HepG2 (cell line): Measurements from ENCODE around the gene FOXE3. TPM values are rescaled to one million over a fixed set of nuclear protein-coding genes. Genes with fewer than 3 reads are reported as not detected.

Experiments used
- ATAC-seq: fragments of 200-7000 bp; cut with Tn5 transposase; 3 replicates; pipeline ENCODE4 v1.9.1; 2020; ENCODE audit warnings: mild to moderate bottlenecking, moderate library complexity
- BruUV-seq: library from RNA; stranded (reverse); fragments of 400-500 nt; replicated peaks from 2 replicates; lab custom pipeline; 2021; lab: Mats Ljungman, UMichigan
- CTCF ChIA-PET: fragments of 300-600 bp; formaldehyde crosslinking; extraction: SDS; loops from one replicate; lab custom pipeline; 2021; ENCODE audit warnings: low total read pairs, inconsistent platforms, low intra/inter-chr PET ratio; lab: Yijun Ruan, JAX
- POLR2A ChIA-PET: fragments of 350-600 bp; sonication (Branson Sonifier 250); formaldehyde crosslinking; loops from one replicate; lab custom pipeline; 2020; ENCODE audit warnings: antibody characterized with exemption, inconsistent platforms; lab: Yijun Ruan, JAX
- DNase-seq: peaks from one replicate; pipeline ENCODE4 v3.0.0-alpha.2; 2015; ENCODE audit warnings: low spot score
- FAIRE-seq: peaks from 3 replicates; lab custom pipeline; 2011; peaks lifted over from hg19 to GRCh38; lab: Jason Lieb, UNC
- H2AFZ ChIP-seq: one replicate; pipeline ENCODE4 v1.6.1; 2011; ENCODE audit warnings: low read length, inconsistent platforms
- H3K27ac ChIP-seq: fragments of 300-600 bp; 3 replicates; pipeline ENCODE4 v1.8.0; 2011; ENCODE audit warnings: mixed run types, mild to moderate bottlenecking, mixed read lengths, low read length, inconsistent platforms; ENCODE audit not compliant: insufficient read depth; ENCODE audit errors: extremely low read length
- H3K27me3 ChIP-seq, 2 experiments: fragments of 200-600 bp in 1 of 2; 2 replicates in 1 of 2; 3 replicates in 1 of 2; pipeline versions ENCODE4 v1.6.0 to v1.8.0; 2011; ENCODE audit warnings: low read length in 2 of 2, mild to moderate bottlenecking in 2 of 2, moderate library complexity in 2 of 2, inconsistent platforms in 1 of 2; ENCODE audit not compliant: insufficient read depth in 2 of 2, control insufficient read depth in 1 of 2
- H3K36me3 ChIP-seq, 2 experiments: fragments of 200-600 bp in 1 of 2; replicated peaks in 1 of 2; 2 replicates in 1 of 2; 3 replicates in 1 of 2; pipeline versions ENCODE4 v1.5.1 to v1.8.0; 2011; ENCODE audit warnings: low read length in 2 of 2, inconsistent platforms in 1 of 2; ENCODE audit not compliant: insufficient read depth in 2 of 2, control insufficient read depth in 1 of 2
- H3K4me1 ChIP-seq: 2 replicates; pipeline ENCODE4 v1.5.1; 2012; ENCODE audit warnings: low read length, inconsistent platforms; ENCODE audit not compliant: insufficient read depth
- H3K4me2 ChIP-seq: 2 replicates; pipeline ENCODE4 v1.6.0; 2011; ENCODE audit warnings: low read depth, low read length, inconsistent platforms
- H3K4me3 ChIP-seq, 3 experiments: fragments of 200-600 bp in 1 of 3; sonication (generic), shearing (Covaris generic) in 1 of 3; replicated peaks in 1 of 3; 2 replicates each; pipeline ENCODE4 v1.5.1; 2011 to 2016; ENCODE audit warnings: low read length in 3 of 3, inconsistent platforms in 2 of 3, low read depth in 2 of 3, mild to moderate bottlenecking in 2 of 3, control low read depth in 1 of 3, mixed read lengths in 1 of 3; ENCODE audit not compliant: insufficient read depth in 1 of 3
- H3K79me2 ChIP-seq: one replicate; pipeline ENCODE4 v1.6.1; 2011; ENCODE audit warnings: low read length, inconsistent platforms; ENCODE audit not compliant: insufficient read depth
- H3K9ac ChIP-seq: 2 replicates; pipeline ENCODE4 v1.6.0; 2011; ENCODE audit warnings: mild to moderate bottlenecking, low read depth, low read length, inconsistent platforms; ENCODE audit not compliant: insufficient read depth
- H3K9me3 ChIP-seq: 2 replicates; pipeline ENCODE4 v1.5.1; 2012; ENCODE audit warnings: mild to moderate bottlenecking, low read length
- H4K20me1 ChIP-seq: 2 replicates; pipeline ENCODE4 v1.6.0; 2011; ENCODE audit warnings: inconsistent platforms, mild to moderate bottlenecking, low read length, moderate library complexity; ENCODE audit not compliant: insufficient read depth
- ATF7-NPFF ChIP-seq: sonication (generic); formaldehyde crosslinking; IDR thresholded peaks from 2 replicates; pipeline ENCODE4 v1.8.1; 2023; ENCODE audit warnings: mild to moderate bottlenecking, low read depth, missing genetic modification reagents, moderate library complexity
- HMGA1 ChIP-seq: sonication (generic); formaldehyde crosslinking; conservative IDR thresholded peaks from 2 replicates; pipeline ENCODE4 v1.4.0; 2020; ENCODE audit warnings: missing genetic modification reagents
- LCORL ChIP-seq, 2 experiments: fragments of 450-650 bp in 1 of 2; sonication (generic) in 1 of 2; formaldehyde crosslinking in 1 of 2; IDR thresholded peaks; 2 replicates each; pipeline versions ENCODE4 v1.5.0 to v1.6.1; 2017 to 2020; ENCODE audit warnings: antibody characterized with exemption in 1 of 2, missing genetic modification reagents in 1 of 2
- PHF21A ChIP-seq: sonication (generic); formaldehyde crosslinking; IDR thresholded peaks from 2 replicates; pipeline ENCODE4 v1.5.0; 2020; ENCODE audit warnings: mild to moderate bottlenecking, missing genetic modification reagents
- SOX5 ChIP-seq: IDR thresholded peaks from 2 replicates; pipeline ENCODE4 v1.6.1; 2016; ENCODE audit warnings: borderline replicate concordance
- TGIF2 ChIP-seq: IDR thresholded peaks from 2 replicates; pipeline ENCODE4 v1.6.1; 2016; ENCODE audit warnings: control low read depth, missing compliant biosample characterization
- ZNF160 ChIP-seq: sonication (generic); formaldehyde crosslinking; IDR thresholded peaks from 2 replicates; pipeline ENCODE4 v1.8.0; 2022; ENCODE audit warnings: mild to moderate bottlenecking, inconsistent platforms, missing genetic modification reagents
- WGBS: methylation state at CpG from one replicate; pipeline ENCODE4 v1.1.6; 2017; ENCODE audit warnings: low lambda C conversion rate; 5-methylcytosine and 5-hydroxymethylcytosine counted together
- in situ Hi-C: cut with HindIII; loops from 2 replicates; pipeline ENCODE4 v1.10.0; 2017; ENCODE audit warnings: low pct_unique_long_range_greater_than_20kb; ENCODE audit not compliant: extremely low pct_ligation_motif_present
- intact Hi-C: fragments of 100-400 bp; cut with micrococcal nuclease; formaldehyde crosslinking; loops from one replicate; pipeline ENCODE4 v1.10.0; 2022; ENCODE audit not compliant: unreplicated experiment
- polyA plus RNA-seq, 8 experiments: library from polyadenylated mRNA; depleted of rRNA in 3 of 8; stranded (reverse) in 7 of 8; unstranded in 1 of 8; fragments of >200 nt; fragmentation: Illumina TruSeq in 4 of 8; extraction: Trizol in 4 of 8; gene quantifications; 2 replicates each; pipeline versions ENCODE4 v1.2.1 to v1.2.3, GENCODE V29; 2011 to 2016; ENCODE audit warnings: low read depth in 4 of 8, missing spikeins in 1 of 8, mixed read lengths in 1 of 8; ENCODE audit not compliant: insufficient read depth in 1 of 8
- total RNA-seq, 5 experiments: library from RNA; depleted of rRNA; stranded (reverse); fragments of >200 nt; fragmentation: Illumina TruSeq; extraction: Trizol; gene quantifications; 2 replicates each; pipeline ENCODE4 v1.2.3, GENCODE V29; 2016; ENCODE audit warnings: low read depth in 1 of 5
- TF ChIP-seq, protein P1 (sequence below): sonication (generic); formaldehyde crosslinking; IDR thresholded peaks from 2 replicates; pipeline ENCODE4 v1.4.0; 2020; ENCODE audit warnings: missing genetic modification reagents
- TF ChIP-seq, protein P2 (sequence below): IDR thresholded peaks from 2 replicates; pipeline ENCODE4 v1.6.1; 2016; ENCODE audit warnings: missing compliant biosample characterization, missing genetic modification reagents, borderline replicate concordance
- TF ChIP-seq, protein P3 (sequence below): sonication (generic); formaldehyde crosslinking; IDR thresholded peaks from 2 replicates; pipeline ENCODE4 v1.8.0; 2022; ENCODE audit warnings: missing genetic modification reagents, mild to moderate bottlenecking, inconsistent platforms, borderline replicate concordance
- TF ChIP-seq, protein P4 (sequence below): sonication (generic); formaldehyde crosslinking; IDR thresholded peaks from 2 replicates; pipeline ENCODE4 v1.9.0; 2022; ENCODE audit warnings: missing genetic modification reagents, mild to moderate bottlenecking, borderline replicate concordance

Gene FOXE3
- total and polyA plus RNA-seq, 2 of the 13 experiments (the other 11 are each of a cell fraction or from before 2014, with no cell fraction given) = not detected

DNA sequence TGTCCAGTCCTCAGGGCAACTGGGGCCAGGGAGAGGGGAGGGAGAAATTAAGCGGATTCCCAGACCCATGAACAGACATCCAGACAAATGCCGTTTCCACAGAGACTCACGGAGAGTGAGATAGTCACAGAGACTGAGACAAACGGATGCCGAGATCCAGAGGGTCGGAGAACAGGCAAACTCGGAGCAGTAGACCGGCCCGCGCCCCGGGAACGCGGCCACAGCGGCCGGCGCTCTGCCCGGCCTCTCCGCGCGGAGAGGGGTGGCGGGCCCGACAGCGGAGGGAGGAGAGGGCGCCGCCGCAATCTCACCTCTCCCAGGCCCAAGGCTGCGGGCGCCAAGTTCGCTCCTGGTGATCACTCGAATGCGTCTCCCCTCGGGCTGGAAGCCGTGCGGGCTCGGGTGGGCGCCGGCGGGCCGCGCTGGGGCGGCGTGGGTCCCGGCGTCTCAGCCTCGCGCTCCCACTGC is 20.9 kb downstream of the FOXE3 start (continued):
- TF ChIP-seq, protein P1, sequence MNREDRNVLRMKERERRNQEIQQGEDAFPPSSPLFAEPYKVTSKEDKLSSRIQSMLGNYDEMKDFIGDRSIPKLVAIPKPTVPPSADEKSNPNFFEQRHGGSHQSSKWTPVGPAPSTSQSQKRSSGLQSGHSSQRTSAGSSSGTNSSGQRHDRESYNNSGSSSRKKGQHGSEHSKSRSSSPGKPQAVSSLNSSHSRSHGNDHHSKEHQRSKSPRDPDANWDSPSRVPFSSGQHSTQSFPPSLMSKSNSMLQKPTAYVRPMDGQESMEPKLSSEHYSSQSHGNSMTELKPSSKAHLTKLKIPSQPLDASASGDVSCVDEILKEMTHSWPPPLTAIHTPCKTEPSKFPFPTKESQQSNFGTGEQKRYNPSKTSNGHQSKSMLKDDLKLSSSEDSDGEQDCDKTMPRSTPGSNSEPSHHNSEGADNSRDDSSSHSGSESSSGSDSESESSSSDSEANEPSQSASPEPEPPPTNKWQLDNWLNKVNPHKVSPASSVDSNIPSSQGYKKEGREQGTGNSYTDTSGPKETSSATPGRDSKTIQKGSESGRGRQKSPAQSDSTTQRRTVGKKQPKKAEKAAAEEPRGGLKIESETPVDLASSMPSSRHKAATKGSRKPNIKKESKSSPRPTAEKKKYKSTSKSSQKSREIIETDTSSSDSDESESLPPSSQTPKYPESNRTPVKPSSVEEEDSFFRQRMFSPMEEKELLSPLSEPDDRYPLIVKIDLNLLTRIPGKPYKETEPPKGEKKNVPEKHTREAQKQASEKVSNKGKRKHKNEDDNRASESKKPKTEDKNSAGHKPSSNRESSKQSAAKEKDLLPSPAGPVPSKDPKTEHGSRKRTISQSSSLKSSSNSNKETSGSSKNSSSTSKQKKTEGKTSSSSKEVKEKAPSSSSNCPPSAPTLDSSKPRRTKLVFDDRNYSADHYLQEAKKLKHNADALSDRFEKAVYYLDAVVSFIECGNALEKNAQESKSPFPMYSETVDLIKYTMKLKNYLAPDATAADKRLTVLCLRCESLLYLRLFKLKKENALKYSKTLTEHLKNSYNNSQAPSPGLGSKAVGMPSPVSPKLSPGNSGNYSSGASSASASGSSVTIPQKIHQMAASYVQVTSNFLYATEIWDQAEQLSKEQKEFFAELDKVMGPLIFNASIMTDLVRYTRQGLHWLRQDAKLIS = no peak
- TF ChIP-seq HMGA1 (CRISPR knock-in tag) = no peak

DNA sequence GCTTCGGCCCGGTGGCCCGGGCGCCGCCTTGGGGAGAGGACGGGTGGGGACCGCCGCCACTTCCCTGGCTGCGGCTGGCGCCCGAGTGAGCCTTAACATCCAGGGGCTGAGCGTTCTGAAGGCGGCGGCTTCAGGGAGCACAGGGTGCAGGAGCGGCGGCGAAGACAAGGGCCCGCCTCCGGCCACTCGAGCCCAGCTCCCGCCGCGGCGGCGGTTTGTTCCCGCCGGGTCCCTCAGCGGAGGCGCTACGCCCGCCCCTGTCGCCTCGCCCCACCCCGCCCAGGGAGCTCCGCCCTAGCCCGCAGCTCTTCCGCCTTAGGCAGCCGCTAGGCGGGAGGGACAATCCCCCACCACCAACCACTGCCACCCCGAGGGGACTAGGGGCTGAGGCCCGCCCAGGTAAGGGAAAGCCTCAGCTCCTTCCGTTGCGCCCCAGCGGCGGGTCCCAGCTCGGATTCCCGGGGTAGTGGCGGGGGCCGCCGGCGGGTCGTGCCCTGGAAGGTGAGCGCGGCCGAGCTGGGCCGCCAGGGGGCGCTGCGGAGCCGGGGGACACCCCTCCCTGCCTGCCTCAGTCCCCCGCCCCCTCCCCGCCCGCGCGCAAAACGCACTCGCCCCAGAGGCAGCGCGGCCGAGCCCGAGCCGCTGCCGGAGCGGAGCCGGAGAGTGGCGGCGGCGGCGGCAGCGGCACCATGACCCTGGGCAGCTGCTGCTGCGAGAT is 21.5 kb downstream of the FOXE3 start, which contains the start of gene FOXD2:
Gene FOXD2, plus strand, starts transcription at position 598 of the 718 bp plus-strand sequence. Its CDS starts 92 bp downstream, at position 690.
- DNase-seq (peak; percentile 73), FAIRE-seq (no peak), ATAC-seq (peak; percentile 89)
- H4K20me1 ChIP-seq = 0 out of 2 replicates have a peak, but pooled peaks cover 2% of the 10 kb centered on the region
- H3K9ac ChIP-seq = peak within 1 kb of the TSS; percentile 66
- peak within 1 kb of the TSS; percentile 74 for H3K4me2 ChIP-seq
- peak within 1 kb of the TSS; percentile 58 to 88 (median 78) for H3K4me3 ChIP-seq
- H2AFZ ChIP-seq = no peak within 1 kb of the TSS
- 0% methylated on average over 21 of the region's 80 CpGs for WGBS
- no peaks in the 10 kb centered on the region for H3K36me3 ChIP-seq
- no peaks in the 10 kb centered on the region for H3K79me2 ChIP-seq
- in situ Hi-C loops (no loop called here), intact Hi-C loops (loop anchor here (1.0 kb wide), 1 partner anchor 273 kb away; no protein-coding TSS in a partner anchor)
- no TSS peak for BruUV-seq
- ChIA-PET POLR2A (interaction anchor here (0.8 to 1.4 kb wide), 14 partner anchors 15 to 481 kb away, joined by 3 to 7 read pairs (median 4); partner anchors contain the start of genes CMPK1 and STIL), CTCF (interaction anchor here (0.9 to 3.9 kb wide), 3 partner anchors 53 to 289 kb away, joined by 3 to 34 read pairs (median 3); no protein-coding TSS in a partner anchor)
- peaks cover 14% of the 10 kb centered on the region for H3K4me1 ChIP-seq
- no peaks in the 10 kb centered on the region for H3K9me3 ChIP-seq
- peaks cover 4 to 32% of the 10 kb centered on the region in 2 experiments; a peak in 4 of 5 replicates for H3K27me3 ChIP-seq
- H3K27ac ChIP-seq = peak within 1 kb of the TSS; percentile 63
- TF ChIP-seq ZNF160 (CRISPR knock-in tag) = peak; percentile 52; the same call in 1 of the 2 replicates
- TF ChIP-seq, protein P2, sequence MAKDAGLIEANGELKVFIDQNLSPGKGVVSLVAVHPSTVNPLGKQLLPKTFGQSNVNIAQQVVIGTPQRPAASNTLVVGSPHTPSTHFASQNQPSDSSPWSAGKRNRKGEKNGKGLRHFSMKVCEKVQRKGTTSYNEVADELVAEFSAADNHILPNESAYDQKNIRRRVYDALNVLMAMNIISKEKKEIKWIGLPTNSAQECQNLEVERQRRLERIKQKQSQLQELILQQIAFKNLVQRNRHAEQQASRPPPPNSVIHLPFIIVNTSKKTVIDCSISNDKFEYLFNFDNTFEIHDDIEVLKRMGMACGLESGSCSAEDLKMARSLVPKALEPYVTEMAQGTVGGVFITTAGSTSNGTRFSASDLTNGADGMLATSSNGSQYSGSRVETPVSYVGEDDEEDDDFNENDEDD (CRISPR knock-in tag) = 0 out of 2 replicates have a peak, but pooled peaks have one; percentile 47
- no peak for TF ChIP-seq SOX5 (CRISPR knock-in tag)
- TF ChIP-seq PHF21A = peak; percentile 84
- TF ChIP-seq, protein P3, sequence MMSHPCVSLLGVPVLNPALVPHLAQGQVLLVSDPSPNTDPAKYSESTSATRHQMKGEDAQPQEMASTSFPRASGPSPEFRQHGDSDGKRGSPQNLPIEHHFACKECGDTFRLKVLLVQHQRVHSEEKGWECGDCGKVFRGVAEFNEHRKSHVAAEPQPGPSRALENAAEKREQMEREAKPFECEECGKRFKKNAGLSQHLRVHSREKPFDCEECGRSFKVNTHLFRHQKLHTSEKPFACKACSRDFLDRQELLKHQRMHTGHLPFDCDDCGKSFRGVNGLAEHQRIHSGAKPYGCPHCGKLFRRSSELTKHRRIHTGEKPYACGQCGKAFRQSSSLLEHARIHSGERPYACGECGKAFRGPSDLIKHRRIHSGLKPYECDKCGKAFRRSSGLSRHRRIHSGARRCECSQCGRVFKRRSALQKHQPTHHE (CRISPR knock-in tag) = peak; percentile 59; the same call in 1 of the 2 replicates
- peak; percentile 70 for TF ChIP-seq ATF7-NPFF (CRISPR knock-in tag)
- TF ChIP-seq TGIF2 (CRISPR knock-in tag) = no peak
- TF ChIP-seq LCORL (IDR thresholded peaks at IDR 0.05) = no peak
- TF ChIP-seq LCORL (CRISPR knock-in tag; IDR thresholded peaks at IDR 0.05) = peak; percentile 67; the same call in 1 of the 2 replicates
- TF ChIP-seq, protein P4, sequence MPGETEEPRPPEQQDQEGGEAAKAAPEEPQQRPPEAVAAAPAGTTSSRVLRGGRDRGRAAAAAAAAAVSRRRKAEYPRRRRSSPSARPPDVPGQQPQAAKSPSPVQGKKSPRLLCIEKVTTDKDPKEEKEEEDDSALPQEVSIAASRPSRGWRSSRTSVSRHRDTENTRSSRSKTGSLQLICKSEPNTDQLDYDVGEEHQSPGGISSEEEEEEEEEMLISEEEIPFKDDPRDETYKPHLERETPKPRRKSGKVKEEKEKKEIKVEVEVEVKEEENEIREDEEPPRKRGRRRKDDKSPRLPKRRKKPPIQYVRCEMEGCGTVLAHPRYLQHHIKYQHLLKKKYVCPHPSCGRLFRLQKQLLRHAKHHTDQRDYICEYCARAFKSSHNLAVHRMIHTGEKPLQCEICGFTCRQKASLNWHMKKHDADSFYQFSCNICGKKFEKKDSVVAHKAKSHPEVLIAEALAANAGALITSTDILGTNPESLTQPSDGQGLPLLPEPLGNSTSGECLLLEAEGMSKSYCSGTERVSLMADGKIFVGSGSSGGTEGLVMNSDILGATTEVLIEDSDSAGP (CRISPR knock-in tag) = 0 out of 2 replicates have a peak, but pooled peaks have one; percentile 29
